ENCODE results near the gene DEPDC5.

DNA sequence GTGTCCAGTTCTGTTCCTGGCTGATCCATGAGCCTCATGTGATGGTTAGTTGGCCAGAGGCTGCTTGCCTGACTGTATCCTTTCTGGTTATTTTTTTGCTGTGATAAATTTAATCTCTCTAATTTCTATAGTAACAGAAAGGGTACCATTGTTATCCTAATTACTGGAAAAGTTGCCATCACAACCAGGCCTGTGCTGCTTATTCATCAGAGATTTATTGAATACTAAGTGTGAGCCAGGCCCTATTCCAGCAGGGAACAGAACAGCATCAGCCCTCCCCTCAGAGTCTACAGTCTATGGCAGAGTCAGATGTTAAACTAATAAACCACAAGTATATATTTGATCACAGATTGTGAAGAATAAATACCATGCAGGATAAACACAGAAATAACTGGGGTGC lies 86.8 kb downstream of the DEPDC5 start:
- TF ChIP-seq, protein P1, sequence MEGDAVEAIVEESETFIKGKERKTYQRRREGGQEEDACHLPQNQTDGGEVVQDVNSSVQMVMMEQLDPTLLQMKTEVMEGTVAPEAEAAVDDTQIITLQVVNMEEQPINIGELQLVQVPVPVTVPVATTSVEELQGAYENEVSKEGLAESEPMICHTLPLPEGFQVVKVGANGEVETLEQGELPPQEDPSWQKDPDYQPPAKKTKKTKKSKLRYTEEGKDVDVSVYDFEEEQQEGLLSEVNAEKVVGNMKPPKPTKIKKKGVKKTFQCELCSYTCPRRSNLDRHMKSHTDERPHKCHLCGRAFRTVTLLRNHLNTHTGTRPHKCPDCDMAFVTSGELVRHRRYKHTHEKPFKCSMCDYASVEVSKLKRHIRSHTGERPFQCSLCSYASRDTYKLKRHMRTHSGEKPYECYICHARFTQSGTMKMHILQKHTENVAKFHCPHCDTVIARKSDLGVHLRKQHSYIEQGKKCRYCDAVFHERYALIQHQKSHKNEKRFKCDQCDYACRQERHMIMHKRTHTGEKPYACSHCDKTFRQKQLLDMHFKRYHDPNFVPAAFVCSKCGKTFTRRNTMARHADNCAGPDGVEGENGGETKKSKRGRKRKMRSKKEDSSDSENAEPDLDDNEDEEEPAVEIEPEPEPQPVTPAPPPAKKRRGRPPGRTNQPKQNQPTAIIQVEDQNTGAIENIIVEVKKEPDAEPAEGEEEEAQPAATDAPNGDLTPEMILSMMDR (IDR thresholded peaks at IDR 0.05; ENCODE audit: low read depth, low read length), result no peak
- TF ChIP-seq POLR2A (IDR thresholded peaks at IDR 0.05; ENCODE audit: extremely low read depth, insufficient read length) (no peak), MYC (IDR thresholded peaks at IDR 0.05; ENCODE audit: low read depth, low read length) (no peak)

Measured in NB4 (cell line).